Pancreas (tissue), 10 donors: ENCODE measurements around the gene RNF144A. TPM values are rescaled to one million over a fixed set of nuclear protein-coding genes. Genes with fewer than 3 reads are reported as not detected.

Experiments used
- ATAC-seq, 4 donors: fragments of 200-7000 bp; cut with Tn5 transposase; one replicate each; pipeline versions ENCODE4 v1.8.0 to v1.9.1; 2020; ENCODE audit warnings: mild to moderate bottlenecking in 4 of 4, moderate library complexity in 4 of 4
- DNase-seq, 6 donors: peaks; one replicate each; pipeline ENCODE4 v3.0.0-alpha.2; 2020
- FAIRE-seq: peaks from 2 replicates; lab custom pipeline; 2012; peaks lifted over from hg19 to GRCh38; lab: Jason Lieb, UNC
- H3K27ac ChIP-seq, 4 donors: fragments of 200-600 bp; sonication (generic); 1 replicate in 3 of 4; 2 replicates in 1 of 4; pipeline versions ENCODE4 v1.5.0 to v1.8.0; 2020
- H3K27me3 ChIP-seq, 4 donors: fragments of 200-600 bp; one replicate each; pipeline ENCODE4 v1.8.0; 2021
- H3K36me3 ChIP-seq, 3 donors: fragments of 200-600 bp; sonication (generic) in 1 of 3; one replicate each; pipeline versions ENCODE4 v1.5.0 to v1.8.0; 2020 to 2021
- H3K4me1 ChIP-seq, 3 donors: fragments of 200-600 bp; one replicate each; pipeline ENCODE4 v1.8.0; 2021
- H3K4me3 ChIP-seq, 4 donors: fragments of 200-600 bp; sonication (generic) in 2 of 4; one replicate each; pipeline versions ENCODE4 v1.5.0 to v1.8.0; 2020 to 2021
- H3K9me3 ChIP-seq, 4 donors: fragments of 200-600 bp; one replicate each; pipeline ENCODE4 v1.8.0; 2021
- WGBS, 2 donors: extraction: QIAGEN DNeasy Blood & Tissue Kit; methylation state at CpG; one replicate each; pipeline ENCODE4 v1.1.7; 2013; 5-methylcytosine and 5-hydroxymethylcytosine counted together
- intact Hi-C, 3 donors: fragments of 100-400 bp; cut with DNase I; formaldehyde crosslinking; loops; one replicate each; pipeline versions ENCODE4 v1.11.1 to v1.14.2; 2022
- polyA plus RNA-seq, 2 donors: library from polyadenylated mRNA; stranded (reverse); fragments of 200-250 nt; gene quantifications; one replicate each; pipeline ENCODE4 v1.2.3, GENCODE V29; 2013
- total RNA-seq, 6 donors: library from RNA; stranded (reverse); fragmentation: NEBNext Ultra II Directional in 4 of 6; extraction: Animal tissue kit (Norgen Biotek cat#: 25700) in 4 of 6; gene quantifications; one replicate each; pipeline versions ENCODE4 v1.2.1 to v1.2.4, GENCODE V29; 2021 to 2023
- TF ChIP-seq, protein P1 (sequence below), 4 donors: fragments of 200-600 bp; sonication (generic) in 3 of 4; IDR thresholded peaks; one replicate each; pipeline versions ENCODE4 v1.5.0 to v1.8.0; 2021; ENCODE audit warnings: antibody characterized with exemption in 4 of 4
- donor health status: healthy with polysubstance abuse.
- donor health status: DM: no; HTN: no; CAD: no; lungs with moderate emphysema.
- donor health status: DM: no; HTN: no; CAD: no.
- donor health status: control.
- donor health status: control.
- donor health status: Bipolar disorder and iron deficiency.
- donor health status: DM: yes; HTN: yes; CAD: no.
- donor health status: DM: no; HTN: no; CAD: no.
- donor health status: DM: no; HTN: no; CAD: no.
- donor health status: DM: yes; HTN: yes; CAD: no.

RNF144A gene
- total and polyA plus RNA-seq, 8 donors, result 9.4 to 78.7 (median 34.1) TPM

DNA sequence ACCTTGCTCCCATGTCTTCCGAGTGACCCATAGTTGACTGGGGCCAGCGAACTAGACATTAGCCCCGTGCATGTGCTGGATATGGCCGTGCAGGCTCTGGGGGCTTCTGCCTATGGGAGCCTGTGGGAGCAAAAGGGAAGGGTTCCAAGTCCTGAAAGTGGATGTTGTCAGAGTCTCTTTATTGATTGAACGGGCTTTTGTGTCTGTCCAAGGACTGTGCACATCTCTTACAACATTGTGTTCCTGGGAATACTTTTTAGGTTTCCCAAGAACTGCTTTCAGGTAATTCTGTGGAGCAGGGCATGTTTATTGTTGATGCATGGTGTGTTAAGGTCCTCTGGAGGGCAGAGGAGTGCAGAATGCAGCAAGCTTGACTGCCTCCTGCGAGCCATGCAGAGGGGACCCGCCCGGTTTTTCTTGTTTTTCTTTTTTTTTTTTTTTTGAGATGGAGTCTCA lies 5.0 kb downstream of the RNF144A start:
- TF ChIP-seq, protein P1, sequence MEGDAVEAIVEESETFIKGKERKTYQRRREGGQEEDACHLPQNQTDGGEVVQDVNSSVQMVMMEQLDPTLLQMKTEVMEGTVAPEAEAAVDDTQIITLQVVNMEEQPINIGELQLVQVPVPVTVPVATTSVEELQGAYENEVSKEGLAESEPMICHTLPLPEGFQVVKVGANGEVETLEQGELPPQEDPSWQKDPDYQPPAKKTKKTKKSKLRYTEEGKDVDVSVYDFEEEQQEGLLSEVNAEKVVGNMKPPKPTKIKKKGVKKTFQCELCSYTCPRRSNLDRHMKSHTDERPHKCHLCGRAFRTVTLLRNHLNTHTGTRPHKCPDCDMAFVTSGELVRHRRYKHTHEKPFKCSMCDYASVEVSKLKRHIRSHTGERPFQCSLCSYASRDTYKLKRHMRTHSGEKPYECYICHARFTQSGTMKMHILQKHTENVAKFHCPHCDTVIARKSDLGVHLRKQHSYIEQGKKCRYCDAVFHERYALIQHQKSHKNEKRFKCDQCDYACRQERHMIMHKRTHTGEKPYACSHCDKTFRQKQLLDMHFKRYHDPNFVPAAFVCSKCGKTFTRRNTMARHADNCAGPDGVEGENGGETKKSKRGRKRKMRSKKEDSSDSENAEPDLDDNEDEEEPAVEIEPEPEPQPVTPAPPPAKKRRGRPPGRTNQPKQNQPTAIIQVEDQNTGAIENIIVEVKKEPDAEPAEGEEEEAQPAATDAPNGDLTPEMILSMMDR (IDR thresholded peaks at IDR 0.05), result peak in 1 of 4 donors; percentile 8
- H3K4me1 ChIP-seq, result peaks cover 22 to 67% (median 66%) of the 10 kb centered on the region in 3 donors
- H3K4me3 ChIP-seq, result no peak overlapping the region
- FAIRE-seq (no peak), ATAC-seq (peak in 3 of 4 donors; percentile 20 to 31 (median 25)), DNase-seq (peak in 1 of 6 donors; percentile 40)
- no peaks in the 10 kb centered on the region for H3K9me3 ChIP-seq
- no peaks in the 10 kb centered on the region for H3K27me3 ChIP-seq
- H3K27ac ChIP-seq, result peak overlapping the region in 1 of 4 donors; percentile 28
- H3K36me3 ChIP-seq, result no peaks in the 10 kb centered on the region
- intact Hi-C loops, result loop anchor here in 1 of 3 donors (10.0 kb wide), 1 partner anchor 123 kb away; no protein-coding TSS in a partner anchor
- 39 to 41% methylated on average over 8 of the region's 8 CpGs for WGBS, 2 donors

DNA sequence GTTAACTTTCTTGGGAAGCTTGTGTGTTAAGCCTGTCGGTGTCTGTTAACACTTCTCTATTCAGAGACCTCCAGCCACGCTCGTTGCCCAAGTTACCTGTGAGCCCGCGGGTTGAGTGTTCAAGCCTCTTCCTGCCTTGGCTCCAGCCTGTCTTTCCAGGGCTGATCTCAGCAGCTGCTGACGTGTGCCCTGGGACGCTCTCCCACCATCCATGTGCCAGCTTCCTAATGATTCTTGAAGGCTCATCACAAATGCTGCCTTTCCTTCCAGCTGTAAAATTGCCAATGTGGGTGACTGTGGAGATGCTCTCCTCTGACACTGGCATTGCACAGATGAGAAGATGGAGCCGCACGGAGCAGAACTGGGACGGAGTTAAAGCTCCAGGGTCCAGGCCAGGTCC lies 6.1 kb downstream of the RNF144A start:
- no peaks in the 10 kb centered on the region for H3K27me3 ChIP-seq
- no peaks in the 10 kb centered on the region for H3K9me3 ChIP-seq
- TF ChIP-seq, protein P1 (IDR thresholded peaks at IDR 0.05), result no peak
- no peak overlapping the region for H3K4me3 ChIP-seq
- H3K36me3 ChIP-seq, result no peaks in the 10 kb centered on the region
- no peak for ATAC-seq
- intact Hi-C loops, result loop anchor here in 1 of 3 donors (10.0 kb wide), 1 partner anchor 121 kb away; no protein-coding TSS in a partner anchor
- no peak overlapping the region for H3K27ac ChIP-seq
- 71 to 76% methylated on average over 10 of the region's 10 CpGs for WGBS, 2 donors
- no peak for DNase-seq
- peaks cover 33 to 78% (median 77%) of the 10 kb centered on the region in 3 donors for H3K4me1 ChIP-seq
- no peak for FAIRE-seq

DNA sequence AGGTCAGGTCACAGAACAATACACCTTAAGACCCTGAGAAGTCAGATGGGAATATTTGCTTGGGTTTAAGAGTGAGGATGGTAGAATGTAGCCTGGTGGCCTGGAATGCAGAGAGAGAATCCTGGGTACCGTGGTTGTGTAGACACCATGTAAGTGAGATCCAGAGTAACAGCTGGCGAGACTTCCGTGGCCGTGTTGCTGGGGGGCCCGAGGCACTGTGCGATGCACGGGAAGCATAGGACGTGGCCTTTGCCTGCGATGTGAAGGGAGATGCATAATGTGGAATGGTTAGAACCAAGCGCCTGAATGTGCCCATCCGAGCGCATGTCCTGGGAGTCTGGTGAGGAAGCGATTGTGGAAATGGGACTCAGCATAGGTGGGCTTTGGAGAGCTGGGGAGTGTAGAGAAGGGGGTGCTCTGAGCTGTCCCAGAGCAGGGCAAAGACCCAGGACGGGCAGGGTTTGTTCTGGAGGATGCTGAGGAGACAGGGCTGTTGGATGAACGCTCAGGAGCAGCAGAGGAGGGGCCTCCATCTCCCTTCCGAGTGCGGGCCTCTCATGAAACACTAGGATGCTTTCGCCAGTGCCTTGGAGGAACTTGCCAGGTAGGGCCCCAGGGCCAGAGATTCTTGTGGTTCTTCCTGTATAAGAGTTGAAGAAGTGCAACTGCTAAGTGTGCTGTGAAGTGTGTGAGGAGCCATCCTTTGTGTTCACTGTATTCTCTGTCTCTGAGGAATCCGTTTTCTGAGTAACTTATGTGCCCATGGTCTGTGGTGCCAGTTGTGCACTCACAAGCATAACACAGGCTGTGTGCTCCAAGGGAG lies 7.1 kb downstream of the RNF144A start:
- no peaks in the 10 kb centered on the region for H3K27me3 ChIP-seq
- DNase-seq, result no peak
- H3K4me1 ChIP-seq, result peaks cover 34 to 85% (median 80%) of the 10 kb centered on the region in 3 donors
- no peak overlapping the region for H3K4me3 ChIP-seq
- no peaks in the 10 kb centered on the region for H3K9me3 ChIP-seq
- WGBS, 2 donors, result 91 to 95% methylated on average over 19 of the region's 19 CpGs
- ATAC-seq, result no peak
- peak overlapping the region in 2 of 4 donors; percentile 36 to 44 for H3K27ac ChIP-seq
- intact Hi-C loops, result loop anchor here in 1 of 3 donors (10.0 kb wide), 1 partner anchor 120 kb away; no protein-coding TSS in a partner anchor
- TF ChIP-seq, protein P1 (IDR thresholded peaks at IDR 0.05), result no peak
- no peak for FAIRE-seq
- no peaks in the 10 kb centered on the region for H3K36me3 ChIP-seq

DNA sequence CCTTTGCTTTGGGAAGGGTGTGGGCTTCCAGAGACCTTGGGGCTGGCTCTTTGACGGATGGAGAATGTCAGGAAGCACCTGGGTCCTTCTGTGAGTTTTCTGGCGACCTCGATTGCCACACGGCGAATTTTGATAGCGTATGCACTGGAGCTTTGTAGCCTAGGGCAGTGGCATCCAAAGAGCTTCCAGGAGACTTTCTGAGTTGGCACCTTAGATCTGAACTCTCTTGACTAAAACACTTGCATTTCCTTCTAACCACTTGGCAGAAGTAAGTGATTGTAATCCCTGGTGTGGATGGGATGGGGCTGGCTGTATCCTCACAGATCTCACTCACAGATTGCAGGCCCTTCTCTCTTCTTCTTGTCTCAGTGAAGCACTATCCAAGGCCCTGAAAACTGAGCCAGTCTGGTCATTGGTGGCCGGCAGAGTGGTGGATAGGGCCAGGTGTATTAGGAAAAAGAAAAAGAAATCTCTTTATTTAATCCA lies 7.8 kb downstream of the RNF144A start:
- TF ChIP-seq, protein P1 (IDR thresholded peaks at IDR 0.05), result no peak
- intact Hi-C loops, result loop anchor here in 1 of 3 donors (10.0 kb wide), 1 partner anchor 120 kb away; no protein-coding TSS in a partner anchor
- Histone ChIP-seq H3K27ac (peak overlapping the region in 2 of 4 donors; percentile 36 to 44), H3K9me3 (no peaks in the 10 kb centered on the region), H3K27me3 (no peaks in the 10 kb centered on the region), H3K4me3 (no peak overlapping the region), H3K36me3 (no peaks in the 10 kb centered on the region), H3K4me1 (peaks cover 40 to 89% (median 81%) of the 10 kb centered on the region in 3 donors)
- ATAC-seq (no peak), DNase-seq (no peak), FAIRE-seq (no peak)
- WGBS, 2 donors, result 40 to 52% methylated on average over 7 of the region's 7 CpGs
